GM19324 (cell line): ENCODE measurements around the gene RHOXF2B.
"Not testable (repeated sequence)": the region's sequence is repeated elsewhere in the genome, so short reads cannot be mapped to it uniquely, and the experiment has no call there.

Source experiments
- ATAC-seq: cut with Tn5 transposase; IDR thresholded peaks from one replicate; pipeline ENCODE4 v1.9.1; 2021; ENCODE audit warnings: mild to moderate bottlenecking, moderate library complexity; ENCODE audit not compliant: unreplicated experiment, low FRiP score

The RHOXF2B gene

DNA sequence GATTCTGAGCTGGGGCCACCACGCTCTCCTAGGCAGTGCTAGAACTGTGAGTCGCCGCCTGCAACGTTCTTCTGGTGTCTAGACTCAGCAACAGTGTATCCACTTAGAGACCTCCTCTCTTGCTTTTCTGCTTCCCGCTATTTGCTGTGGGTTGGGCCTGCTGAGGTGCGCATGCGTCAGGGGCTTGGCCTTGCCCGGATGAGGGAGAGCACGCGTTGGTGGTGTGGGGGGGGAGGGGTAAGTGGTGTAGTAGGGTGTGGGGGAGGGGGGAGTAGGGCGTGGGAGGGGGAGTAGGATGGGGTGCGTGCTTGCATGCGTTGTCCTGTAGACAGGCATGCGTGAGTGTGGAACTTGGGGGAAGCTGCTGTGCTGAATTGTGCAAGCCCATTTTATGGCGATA lies at the start of gene RHOXF2B:
Gene RHOXF2B, minus strand, starts transcription at position 101 of the 400 bp plus-strand sequence. CDS start 138 bp downstream, outside the sequence.
- not testable (repeated sequence) for ATAC-seq

GRCh38 chrX:120125444-120125843 lies 48.0 kb upstream of the RHOXF2B start:
- no peak for ATAC-seq

GRCh38 chrX:120120223-120120622 lies 42.7 kb upstream of the RHOXF2B start:
- no peak for ATAC-seq

- ATAC-seq = no peak
These were observed 38.0 kb upstream of the RHOXF2B start, which contains the start of gene RHOXF1 for GRCh38 chrX:120115438-120115963. TSS of gene RHOXF1 (minus strand) at chrX:120115913. CDS start at chrX:120115862, 51 bp downstream.

GRCh38 chrX:120111611-120112010 lies 34.1 kb upstream of the RHOXF2B start:
- no peak for ATAC-seq

DNA sequence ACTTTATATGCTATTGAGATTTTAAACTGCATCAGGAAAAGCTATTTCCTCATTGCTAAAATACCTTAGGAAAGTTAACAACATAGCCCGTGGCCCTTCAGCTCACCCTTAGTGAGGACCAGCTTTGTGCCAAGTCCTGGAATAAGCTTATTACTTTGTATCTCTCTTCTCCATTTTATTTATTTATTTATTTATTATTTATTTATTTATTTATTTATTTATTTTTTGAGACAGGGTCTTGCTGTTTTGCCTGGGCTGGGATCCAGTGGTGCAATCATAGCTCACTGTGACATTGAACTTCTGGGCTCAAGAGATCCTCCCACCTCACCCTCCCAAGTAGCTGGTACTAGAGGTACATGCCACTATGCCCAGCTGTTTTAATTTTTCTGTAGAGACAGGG lies 31.9 kb upstream of the RHOXF2B start:
- ATAC-seq = no peak

GRCh38 chrX:120104707-120105106 lies 27.2 kb upstream of the RHOXF2B start:
- ATAC-seq = not testable (repeated sequence)

DNA sequence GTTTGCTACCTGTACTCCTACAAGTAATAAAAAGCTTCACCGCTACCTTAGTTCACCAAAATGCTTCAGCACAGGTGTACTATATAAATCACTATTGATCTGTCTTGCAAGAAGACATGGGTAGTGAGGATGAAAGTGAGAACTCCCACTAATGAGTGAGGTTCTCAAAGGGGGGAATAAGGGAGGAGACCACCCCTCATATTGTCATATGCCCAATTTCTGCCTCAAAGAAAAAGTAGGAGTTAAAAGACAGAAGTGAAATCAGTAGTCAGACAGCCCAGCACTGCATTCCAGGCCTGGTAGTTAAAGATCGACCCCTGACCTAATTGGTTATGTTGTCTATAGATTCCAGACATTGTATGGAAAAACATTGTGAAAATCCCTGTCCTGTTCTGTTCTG lies 23.6 kb upstream of the RHOXF2B start:
- ATAC-seq = not testable (repeated sequence)

DNA sequence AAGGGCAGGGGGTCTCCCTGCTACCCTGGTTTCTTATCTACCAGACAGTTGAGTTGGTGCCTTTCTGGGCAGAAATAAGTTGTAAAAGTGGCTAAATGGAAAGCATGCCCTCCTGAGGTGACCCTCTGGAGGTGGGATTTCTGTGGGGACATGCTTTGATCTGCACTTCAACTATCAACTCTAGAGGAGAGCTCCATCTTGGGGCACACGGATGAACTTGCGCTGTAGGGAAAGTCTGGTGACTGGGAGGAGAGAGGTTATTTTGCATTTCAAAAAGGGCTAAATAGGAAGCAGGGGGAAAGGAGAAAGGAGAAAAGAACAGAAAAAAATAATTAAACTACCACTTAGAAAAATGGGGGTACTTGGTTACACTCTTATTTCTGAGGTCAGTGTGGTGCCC lies 12.7 kb upstream of the RHOXF2B start:
- ATAC-seq = no peak

GRCh38 chrX:120087289-120088017 lies 10.0 kb upstream of the RHOXF2B start:
- no peak for ATAC-seq

- ATAC-seq = not testable (repeated sequence)
These were observed 8.2 kb upstream of the RHOXF2B start for GRCh38 chrX:120085553-120086185.

GRCh38 chrX:120066169-120066568 lies 11.3 kb downstream of the RHOXF2B start:
- ATAC-seq = not testable (repeated sequence)

DNA sequence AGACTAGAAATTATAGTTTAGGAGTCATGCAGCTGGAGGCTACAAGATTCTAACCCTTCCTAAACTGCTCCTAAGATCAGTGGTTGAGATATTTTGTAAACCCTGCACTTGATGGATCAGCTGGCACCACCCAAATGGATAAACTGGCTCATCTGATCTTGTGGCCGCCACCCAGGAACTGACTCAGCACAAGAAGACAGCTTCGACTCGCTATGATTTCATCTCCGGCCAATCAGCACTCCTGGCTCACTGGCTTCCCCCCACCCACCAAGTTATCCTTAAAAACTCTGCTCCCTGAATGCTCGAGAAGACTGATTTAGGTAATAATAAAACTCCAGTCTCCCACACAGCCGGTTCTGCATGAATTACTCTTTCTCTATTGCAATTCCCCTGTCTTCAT lies 34.8 kb downstream of the RHOXF2B start:
- not testable (repeated sequence) for ATAC-seq

- peak; percentile 74 for ATAC-seq
These were observed 35.2 kb downstream of the RHOXF2B start for GRCh38 chrX:120042247-120042646.

- not testable (repeated sequence) for ATAC-seq
These were observed 37.3 kb downstream of the RHOXF2B start for GRCh38 chrX:120040176-120040575.

DNA sequence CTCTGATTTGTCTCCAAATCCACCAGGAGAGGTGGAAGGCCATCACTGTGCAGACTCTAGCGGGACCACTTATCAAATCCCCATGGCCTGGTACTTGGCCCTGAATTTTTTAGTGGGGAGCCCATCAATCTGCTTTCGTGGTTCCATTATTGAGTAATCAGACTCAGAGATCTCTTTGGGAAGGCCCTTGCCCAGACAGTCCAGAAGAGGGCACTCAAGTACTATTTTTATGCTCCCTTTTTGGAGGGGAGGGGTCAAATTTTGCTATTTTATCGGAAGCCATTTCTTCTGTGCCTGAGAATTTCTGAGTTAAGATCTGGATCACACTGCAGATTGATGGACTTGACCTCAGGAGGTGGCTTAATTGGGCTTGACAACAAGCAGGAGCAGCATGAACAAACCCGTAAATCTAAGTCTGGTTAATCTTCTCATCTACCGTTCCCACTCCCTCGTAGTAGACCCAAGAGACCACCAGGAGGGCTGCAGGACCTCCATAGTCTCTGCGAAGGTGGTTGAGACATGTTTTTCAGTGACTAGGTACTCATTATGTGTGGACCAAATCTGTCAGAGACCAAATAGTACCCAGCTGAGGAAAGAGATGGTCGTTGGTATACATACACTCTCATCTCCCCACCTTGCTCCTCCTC lies 38.3 kb downstream of the RHOXF2B start:
- ATAC-seq = not testable (repeated sequence)

DNA sequence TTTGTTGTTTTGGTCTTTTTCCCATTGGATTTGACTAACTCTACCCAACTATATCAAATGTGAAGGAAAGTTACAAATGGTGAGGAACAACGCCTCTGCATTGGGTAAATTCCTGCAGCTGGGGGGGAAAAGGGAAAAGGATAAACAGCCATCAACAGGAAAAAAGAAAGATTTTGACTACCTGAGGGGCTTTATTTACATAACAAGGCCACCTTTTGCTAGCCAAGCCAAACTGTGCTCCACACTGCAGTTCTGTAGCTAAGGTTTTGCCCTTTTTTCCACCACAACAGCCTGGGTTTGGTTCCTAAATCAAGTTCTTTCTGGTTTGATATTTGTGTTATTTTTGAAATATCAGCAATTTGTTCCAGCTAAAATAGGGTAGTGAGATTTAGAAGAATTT lies 40.8 kb downstream of the RHOXF2B start:
- no peak for ATAC-seq

- ATAC-seq = peak; percentile 86
These were observed 41.8 kb downstream of the RHOXF2B start for GRCh38 chrX:120035522-120036309.

DNA sequence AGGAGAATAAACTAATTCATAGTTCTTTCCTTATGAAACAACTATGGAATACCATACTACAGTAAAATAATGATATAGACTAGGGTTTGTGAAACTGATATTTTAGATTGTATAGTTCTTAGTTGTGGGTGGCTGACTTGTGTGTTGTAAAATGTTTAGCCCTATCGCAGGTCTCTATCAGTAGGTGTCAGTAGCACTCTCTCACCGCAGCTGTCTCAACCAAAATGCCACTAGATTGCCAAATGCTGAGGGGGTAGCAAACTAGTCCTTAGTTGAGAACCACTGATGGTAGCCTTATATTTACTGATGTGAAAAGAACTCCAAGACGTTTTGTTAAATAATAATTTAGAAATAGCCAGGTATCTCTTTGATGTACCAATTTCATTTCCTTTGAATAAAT lies 48.1 kb downstream of the RHOXF2B start:
- no peak for ATAC-seq

DNA sequence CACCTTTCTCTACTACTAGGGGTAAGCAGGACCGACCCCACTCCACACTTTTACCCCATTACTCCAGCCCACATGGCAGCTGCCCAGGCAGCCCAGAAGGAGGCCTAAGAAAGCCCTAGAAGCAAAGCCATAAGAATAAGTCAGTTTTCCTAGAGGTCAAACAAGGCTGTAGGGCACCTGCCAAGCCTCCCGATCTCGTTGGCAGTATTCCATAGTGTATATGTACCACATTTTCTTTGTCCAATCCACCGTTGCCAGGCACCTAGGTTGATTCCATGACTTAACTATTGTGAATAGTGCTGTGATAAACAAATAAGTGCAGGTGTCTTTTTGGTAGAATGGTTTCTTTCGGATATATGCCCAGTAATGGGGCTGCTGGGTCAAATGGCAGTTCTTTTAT lies 54.2 kb downstream of the RHOXF2B start:
- no peak for ATAC-seq
